SK-N-SH treated with all-trans-retinoic acid at 6 μM for 48 hours (cell line): ENCODE measurements around the gene FBXL12.

ENCODE experiments used
- ARNTL ChIP-seq: fragments of 450-650 bp; formaldehyde crosslinking; IDR thresholded peaks from 2 replicates; pipeline ENCODE4 v1.5.0; 2020; ENCODE audit warnings: low read depth, mild to moderate bottlenecking, moderate library complexity, borderline replicate concordance
- ISL1 ChIP-seq: fragments of 250-450 bp; sonication (Bioruptor Pico); IDR thresholded peaks from 2 replicates; pipeline ENCODE4 v2.1.2; 2022; ENCODE audit warnings: mild to moderate bottlenecking, moderate library complexity
- ZFP3 ChIP-seq: fragments of 250-450 bp; sonication (Bioruptor Pico); IDR thresholded peaks from 2 replicates; pipeline ENCODE4 v1.5.0; 2020; ENCODE audit warnings: mild to moderate bottlenecking, moderate library complexity
- ZFP30 ChIP-seq: fragments of 450-650 bp; formaldehyde crosslinking; IDR thresholded peaks from 2 replicates; pipeline ENCODE4 v1.5.0; 2022; ENCODE audit warnings: mild to moderate bottlenecking, moderate library complexity

DNA sequence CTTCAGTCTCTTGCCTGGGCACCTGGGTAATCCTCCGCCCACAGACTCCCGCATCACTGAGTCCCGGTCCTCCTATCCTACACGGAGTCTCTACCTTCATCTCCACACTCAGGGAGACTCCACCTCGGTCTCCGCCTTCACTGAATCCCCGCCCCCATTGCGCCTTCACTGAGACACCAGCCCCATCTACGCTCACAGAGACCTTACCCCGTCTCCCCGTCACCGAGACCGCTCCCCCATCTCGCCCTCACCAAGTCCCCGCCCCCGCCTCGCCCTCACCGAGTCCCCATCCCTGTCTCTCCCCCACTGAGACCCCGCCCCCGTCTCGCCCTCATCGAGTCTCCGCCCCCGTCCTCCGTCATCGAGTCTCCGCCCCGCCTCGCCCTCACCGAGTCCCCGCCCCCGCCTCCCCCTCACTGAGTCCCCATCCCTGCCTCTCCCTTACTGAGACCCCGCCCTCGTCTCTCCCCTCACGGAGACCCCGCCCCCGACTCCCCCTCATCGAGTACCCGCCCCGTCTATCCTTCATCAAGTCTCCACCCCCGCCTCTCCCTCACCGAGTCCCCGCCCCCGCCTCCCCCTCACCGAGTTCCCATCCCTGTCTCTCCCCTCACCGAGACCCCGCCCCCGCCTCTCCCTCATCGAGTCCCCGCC is 27.2 kb downstream of the FBXL12 start:
- TF ChIP-seq ARNTL (CRISPR knock-in tag), result no peak
- TF ChIP-seq ZFP3 (CRISPR knock-in tag), result no peak
- no peak for TF ChIP-seq ISL1
- no peak for TF ChIP-seq ZFP30 (CRISPR knock-in tag)
